NCI-H345 treated with DMSO at 0.1 percent for 48 hours (cell line): ENCODE results near the gene CCNI2.

ENCODE experiments used
- DNase-seq: peaks from one replicate; lab custom pipeline; 2025; ENCODE audit not compliant: unreplicated experiment; lab: John Stamatoyannopoulos, UW

CCNI2 gene

GRCh38 chr5:132764671-132765238 is 17.5 kb downstream of the CCNI2 start:
- DNase-seq = no peak

DNA sequence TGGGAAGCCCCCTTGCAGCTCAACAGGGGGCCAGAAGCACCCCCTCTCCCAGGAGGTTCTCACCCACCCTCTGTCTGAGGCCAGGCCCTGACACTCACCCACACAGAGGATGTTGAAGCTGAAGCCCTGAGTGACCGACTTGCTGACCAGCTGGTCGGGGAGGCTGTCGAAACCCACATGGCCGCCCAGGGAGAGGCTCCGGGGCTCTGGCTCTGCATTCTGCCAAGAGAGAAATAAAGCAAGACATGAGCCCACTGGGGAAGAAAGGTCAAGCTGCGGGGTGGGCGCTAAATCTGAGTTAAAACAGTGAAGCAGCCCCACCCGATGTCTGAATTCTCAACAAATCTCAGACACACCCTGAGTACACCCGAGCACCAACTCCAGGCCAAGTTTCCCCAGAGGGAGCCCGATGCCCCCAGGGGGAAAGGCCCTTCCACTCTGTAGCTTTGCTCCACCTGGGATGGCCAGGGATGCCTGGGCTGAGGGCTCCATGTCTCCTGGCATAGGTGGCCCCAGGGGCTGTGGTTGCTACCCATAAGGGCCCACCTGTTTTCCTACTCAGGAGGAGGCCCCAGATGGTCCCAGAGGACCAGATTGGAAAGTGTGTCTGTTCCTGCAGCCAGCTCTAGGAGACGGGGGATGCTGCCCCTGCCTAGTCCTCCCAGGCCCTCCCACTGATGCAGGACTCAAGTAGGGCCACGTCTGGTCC is 18.2 kb downstream of the CCNI2 start:
- DNase-seq = no peak

DNA sequence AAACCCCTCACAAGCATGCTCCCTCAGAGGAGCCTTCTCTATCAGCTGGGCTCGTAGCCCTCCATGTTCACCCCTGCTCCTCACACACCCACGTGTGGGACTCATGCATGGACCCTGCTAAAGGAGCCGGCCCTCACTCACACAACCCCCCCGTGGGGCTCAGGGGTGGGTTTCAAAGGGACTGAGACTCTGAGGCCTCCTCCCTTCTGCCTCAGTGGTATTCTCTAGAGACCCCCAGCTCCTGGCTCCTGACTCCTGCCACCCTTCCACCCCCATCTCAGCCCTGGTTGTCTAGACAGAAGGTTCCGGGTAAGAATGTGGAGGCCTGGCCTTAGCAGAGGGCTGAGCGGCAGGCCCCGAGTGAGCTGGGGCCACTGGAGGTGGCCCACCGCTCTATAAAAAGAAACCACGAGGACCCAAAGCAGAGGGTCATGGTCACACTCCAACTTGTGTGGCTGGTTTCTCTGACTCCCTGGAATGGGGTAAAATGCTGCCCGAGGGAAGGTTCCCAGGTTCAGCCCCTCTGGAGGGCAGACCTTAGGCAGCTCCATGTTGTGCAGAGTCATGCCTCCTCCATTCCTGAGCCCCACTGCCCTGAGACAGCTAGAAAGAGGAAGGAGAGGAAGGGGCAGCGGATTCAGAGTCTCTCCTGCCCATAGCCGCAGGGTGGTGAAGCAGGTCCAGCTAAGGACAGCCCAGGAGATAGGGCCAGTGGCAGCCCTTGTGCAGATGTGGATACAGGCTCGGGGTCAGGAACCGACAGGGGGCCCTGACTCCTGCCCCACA is 19.0 kb downstream of the CCNI2 start:
- DNase-seq = no peak

- DNase-seq = no peak
Measured at GRCh38 chr5:132766806-132767055, 19.5 kb downstream of the CCNI2 start.

DNA sequence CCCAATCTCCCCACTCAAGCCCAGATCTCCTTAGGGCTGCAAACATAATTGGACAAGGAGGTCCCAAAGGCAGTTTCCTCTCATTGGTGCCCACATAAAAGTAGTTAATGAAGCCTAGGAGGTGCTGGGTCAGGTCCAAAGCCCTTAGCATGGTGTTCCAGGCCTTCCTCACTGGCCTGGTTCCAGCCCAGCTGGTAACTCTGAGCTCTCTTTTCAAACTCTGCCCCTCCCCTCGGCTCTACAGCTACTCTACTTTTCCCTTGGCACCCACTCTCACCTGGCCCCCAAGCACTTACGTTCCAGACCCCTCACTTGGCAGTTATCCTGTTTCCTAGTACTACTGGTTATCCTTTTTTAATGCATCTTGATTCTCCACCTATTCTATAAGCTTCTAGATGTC is 19.9 kb downstream of the CCNI2 start:
- DNase-seq = no peak

GRCh38 chr5:132768485-132768868 is 21.3 kb downstream of the CCNI2 start:
- no peak for DNase-seq

DNA sequence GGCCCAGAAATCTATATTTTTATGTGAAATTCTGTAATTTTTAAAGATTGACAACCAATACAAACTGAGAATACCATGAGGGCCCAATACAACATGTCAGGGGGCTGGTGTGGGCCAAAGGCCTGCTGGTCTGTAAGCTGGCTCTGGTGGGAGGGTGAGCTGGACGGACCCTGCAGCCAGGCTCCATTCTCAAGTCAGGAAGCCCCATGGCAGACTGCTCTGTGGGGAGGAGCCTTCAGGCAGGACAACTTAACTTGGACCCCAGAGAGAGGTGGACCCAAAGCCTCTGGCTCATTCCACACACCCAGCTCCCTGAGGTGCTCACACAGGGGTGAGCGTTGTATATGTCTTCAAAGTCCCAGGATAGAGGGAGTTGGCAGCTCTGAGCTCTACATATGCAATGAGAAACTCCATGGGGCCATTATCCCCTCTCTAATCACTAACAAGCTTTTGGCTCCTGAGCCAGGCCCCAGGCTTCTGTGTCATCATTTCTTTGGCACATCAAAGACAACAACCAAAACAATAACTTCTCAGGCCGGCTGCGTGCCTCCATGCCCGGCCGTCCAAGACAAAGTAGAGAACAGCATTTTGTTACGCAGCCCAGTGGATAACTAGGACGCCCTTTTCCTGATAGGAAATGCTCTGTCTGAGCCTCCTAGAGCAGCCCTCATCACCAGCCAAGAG is 23.4 kb downstream of the CCNI2 start:
- DNase-seq = no peak

GRCh38 chr5:132771503-132771998 is 24.3 kb downstream of the CCNI2 start:
- no peak for DNase-seq

DNA sequence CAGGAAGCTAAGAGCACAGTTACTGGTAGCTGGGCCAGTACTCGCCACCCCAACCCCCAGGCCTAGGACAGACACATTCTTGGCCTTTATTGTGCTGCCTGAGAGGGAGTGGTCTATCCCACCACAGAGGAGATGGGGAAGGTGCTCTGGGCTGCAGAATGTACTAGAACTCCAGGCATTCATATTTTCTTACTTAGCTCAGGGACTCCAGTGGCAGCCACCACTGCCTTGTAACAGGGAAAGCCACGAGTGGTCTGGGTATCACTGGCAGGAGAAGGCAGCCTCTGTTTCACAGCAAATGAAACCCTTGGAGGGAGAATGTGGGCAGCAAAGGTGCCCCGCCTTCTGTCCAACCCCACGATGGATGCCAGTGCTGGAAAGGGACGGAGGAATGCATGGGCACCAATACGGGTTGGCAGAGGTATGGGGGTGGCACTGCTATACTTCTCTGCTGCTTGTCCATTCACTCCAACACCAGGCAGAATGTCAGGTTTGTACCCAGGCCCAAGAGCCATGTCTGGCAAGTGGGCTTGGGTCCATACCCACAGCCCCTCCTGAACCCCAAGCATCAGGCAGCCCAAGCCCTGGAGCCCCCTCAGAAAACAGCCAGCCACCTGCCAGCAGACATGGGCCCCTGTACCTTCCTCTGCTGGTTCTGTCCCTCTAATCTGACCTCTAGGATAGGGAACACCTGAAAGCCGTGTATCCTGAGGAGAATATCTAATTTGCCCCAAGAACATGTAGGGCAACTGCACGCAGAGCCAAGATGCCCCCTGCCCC is 25.3 kb downstream of the CCNI2 start:
- DNase-seq = no peak

- no peak for DNase-seq
Measured at GRCh38 chr5:132773114-132773513, 25.9 kb downstream of the CCNI2 start.

- DNase-seq = no peak
Measured at GRCh38 chr5:132773601-132774355, 26.6 kb downstream of the CCNI2 start.

DNA sequence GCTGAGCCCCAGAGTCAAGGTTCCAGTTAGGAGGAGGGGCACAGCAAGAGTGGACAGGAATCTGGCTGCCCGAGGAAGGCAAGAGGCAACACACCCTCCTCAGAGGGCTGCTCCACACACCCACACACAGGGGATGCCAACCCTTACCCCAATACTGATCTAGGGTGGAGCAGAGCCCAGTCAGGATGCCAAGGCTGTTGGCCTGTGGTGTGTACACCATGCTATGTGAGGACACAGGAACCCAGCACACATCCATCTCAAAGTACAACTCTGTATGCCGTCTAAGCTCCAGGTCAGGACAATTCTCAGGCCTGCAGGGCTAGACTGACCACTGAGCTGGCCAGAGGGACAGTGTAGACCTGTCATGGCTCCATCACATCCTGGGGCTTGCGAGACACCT is 27.2 kb downstream of the CCNI2 start:
- no peak for DNase-seq

GRCh38 chr5:132774896-132775295 is 27.7 kb downstream of the CCNI2 start:
- no peak for DNase-seq

DNA sequence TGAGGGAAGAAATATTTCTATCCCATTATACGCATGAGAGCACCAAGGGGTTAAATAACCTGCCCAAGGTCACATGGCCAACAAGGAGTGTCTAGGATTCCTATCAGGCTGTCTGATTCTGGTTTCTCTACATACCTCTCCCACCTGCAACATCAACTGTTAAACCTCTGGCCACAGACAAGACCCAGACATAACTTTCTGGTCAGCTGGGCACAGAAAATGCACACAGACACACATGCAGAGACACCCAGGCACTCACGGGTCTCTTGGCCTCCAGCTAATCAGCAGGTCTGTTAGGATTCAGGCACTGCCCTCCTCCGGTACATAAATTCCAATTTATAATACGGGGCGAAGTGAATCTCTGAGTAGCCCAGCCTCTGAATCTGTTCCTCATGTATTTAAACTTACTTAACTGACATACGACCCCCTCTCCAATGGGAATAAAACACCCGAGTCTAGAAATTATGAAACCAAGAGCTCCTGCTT is 28.3 kb downstream of the CCNI2 start:
- no peak for DNase-seq

DNA sequence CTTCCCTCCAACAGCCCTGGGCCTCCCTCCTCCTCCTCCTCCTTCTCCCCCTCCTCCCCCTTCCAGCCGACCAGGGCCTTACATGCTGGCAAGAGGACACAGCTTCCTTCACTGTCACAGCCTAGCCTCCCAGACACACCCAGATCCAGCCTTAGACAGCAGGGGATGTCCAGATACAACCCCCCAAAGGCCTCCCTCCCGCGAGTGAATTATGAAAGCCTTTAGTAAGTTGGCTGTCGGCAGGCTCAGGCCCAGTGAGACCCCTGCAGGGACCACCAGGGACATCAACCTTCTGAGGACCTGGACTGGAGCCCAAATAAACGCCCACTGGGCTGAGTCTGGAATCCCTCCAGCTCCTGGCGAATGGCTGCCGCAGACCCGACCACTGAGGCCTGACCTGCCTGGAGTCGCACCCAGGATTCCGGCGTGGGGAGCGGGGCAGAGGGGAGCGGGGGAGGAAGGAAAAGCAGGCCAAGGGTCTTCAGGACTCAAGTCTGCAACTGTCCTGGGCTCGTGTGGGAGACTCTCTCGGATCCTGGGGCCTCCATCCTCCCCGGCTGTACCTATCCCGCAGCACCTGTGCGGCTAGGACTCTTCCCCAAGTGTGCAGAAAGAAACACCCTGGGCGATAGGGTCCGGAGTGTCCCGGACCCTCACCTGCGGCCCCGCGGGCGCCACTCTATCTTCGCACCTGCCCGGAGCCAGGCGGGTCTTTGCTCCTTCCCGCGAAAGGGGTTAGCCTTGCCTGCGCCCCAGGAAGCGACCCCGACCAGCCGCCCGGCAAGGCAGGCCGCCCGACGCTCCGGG is 29.1 kb downstream of the CCNI2 start:
- DNase-seq = no peak

GRCh38 chr5:132776938-132777208 is 29.6 kb downstream of the CCNI2 start:
- no peak for DNase-seq

- no peak for DNase-seq
Measured at GRCh38 chr5:132777209-132778069, 30.2 kb downstream of the CCNI2 start, which contains the start of gene SEPTIN8. TSS of gene SEPTIN8 (minus strand) at chr5:132777239. CDS start at chr5:132777137, 102 bp downstream.

- no peak for DNase-seq
Measured at GRCh38 chr5:132778129-132778528, 30.9 kb downstream of the CCNI2 start.

DNA sequence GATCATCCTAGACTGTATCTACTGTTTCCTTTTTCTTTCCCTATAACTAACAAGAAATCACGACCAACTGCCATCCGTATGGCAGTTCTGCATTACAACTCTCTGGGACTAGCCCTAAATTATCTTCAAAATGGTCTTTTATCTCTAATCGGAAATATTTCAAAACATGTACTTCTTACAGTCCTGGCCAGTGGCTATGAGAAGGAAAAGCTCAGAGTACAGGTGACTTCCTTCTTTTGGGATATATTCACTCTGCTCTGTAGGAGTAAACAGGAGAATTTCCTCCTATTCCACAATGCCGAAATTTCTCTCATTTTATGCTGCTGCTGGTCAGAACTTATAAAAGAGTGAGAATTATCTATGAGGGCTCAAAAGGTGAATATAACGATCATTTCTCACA is 31.6 kb downstream of the CCNI2 start:
- DNase-seq = no peak
